RCC 7860 (cell line): Measurements from ENCODE around the gene ACLY.
A peak's percentile ranks its signal among the peaks of the same experiment; 100 is the strongest.

Experiments
- DNase-seq: peaks from one replicate; pipeline ENCODE4 v3.0.0-alpha.2; 2015; ENCODE audit warnings: low spot score
- FAIRE-seq: peaks from 2 replicates; lab custom pipeline; 2012; peaks lifted over from hg19 to GRCh38; lab: Jason Lieb, UNC

The ACLY gene

GRCh38 chr17:41913798-41914197 is 5.0 kb downstream of the ACLY start:
- DNase-seq = no peak
- FAIRE-seq = no peak

GRCh38 chr17:41912925-41913324 is 5.8 kb downstream of the ACLY start:
- DNase-seq (no peak), FAIRE-seq (no peak)

- FAIRE-seq = peak; percentile 98
- DNase-seq = peak; percentile 99
Observed at GRCh38 chr17:41910701-41911391, 7.9 kb downstream of the ACLY start.

GRCh38 chr17:41909088-41909487 is 9.7 kb downstream of the ACLY start:
- FAIRE-seq (no peak), DNase-seq (peak; percentile 13)

GRCh38 chr17:41907633-41908539 is 10.9 kb downstream of the ACLY start:
- DNase-seq = peak; percentile 99
- peak; percentile 99 for FAIRE-seq

GRCh38 chr17:41907185-41907556 is 11.6 kb downstream of the ACLY start:
- FAIRE-seq = peak; percentile 86

DNA sequence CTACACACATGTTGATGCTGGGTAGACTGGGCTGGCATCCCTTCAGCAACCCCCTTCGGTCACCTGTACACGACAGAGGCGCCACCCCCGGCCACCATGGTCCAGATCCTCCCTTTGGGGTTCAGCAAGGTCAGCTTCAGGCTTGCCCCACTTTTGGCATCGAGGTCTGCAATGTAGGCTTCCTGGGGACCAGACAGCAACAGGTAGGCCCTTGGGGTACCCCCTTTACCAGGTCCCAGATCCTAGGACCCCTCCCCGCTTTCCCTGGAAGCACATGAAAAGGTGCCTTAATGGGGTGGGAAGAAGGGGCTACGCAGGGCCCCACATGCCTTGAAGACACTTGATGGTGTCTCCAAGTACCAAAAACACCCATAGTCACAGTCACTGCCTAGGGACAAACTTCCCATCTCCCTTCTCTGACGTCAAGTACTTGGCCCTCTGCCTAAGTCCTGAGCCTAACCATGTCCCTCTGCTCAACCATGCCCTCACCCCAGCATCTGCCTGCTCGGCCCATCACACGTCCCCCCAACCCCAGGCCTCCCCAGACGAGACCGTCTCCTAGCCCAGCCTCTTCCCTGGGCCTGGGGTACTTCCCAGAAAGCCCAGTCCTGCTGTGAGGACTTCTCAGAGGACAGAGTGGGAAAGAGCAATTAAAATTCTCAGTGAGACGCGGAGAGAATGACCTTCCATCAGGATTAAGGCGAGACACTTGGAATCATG is 12.1 kb downstream of the ACLY start:
- peak; percentile 31 for FAIRE-seq
- DNase-seq = peak; percentile 66

More at GRCh38 chr17:41907185-41907556, 11.6 kb downstream of the ACLY start:
- DNase-seq = peak; percentile 71

- DNase-seq (no peak), FAIRE-seq (no peak)
Observed at GRCh38 chr17:41905172-41905571, 13.6 kb downstream of the ACLY start.

GRCh38 chr17:41904242-41904841 is 14.4 kb downstream of the ACLY start:
- no peak for FAIRE-seq
- DNase-seq = no peak

DNA sequence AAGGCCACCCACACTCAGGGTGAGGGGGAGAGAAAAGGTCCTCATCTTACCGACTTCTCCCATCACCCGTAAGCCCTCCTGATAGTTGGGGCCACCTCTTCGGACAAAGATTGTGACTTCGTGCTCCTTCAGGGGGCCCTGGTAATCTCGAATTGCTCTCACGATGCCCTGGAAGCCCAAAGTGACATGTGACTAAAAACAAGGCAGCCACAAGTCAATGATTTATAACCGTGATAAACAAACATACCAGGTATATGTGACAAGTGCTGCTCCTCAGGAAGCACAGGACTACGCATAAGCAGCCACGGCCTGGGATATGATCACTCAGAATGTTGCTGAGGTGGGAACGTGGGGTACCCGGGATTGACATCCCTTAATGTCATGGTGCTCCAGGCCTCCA is 17.1 kb downstream of the ACLY start:
- FAIRE-seq = no peak

DNA sequence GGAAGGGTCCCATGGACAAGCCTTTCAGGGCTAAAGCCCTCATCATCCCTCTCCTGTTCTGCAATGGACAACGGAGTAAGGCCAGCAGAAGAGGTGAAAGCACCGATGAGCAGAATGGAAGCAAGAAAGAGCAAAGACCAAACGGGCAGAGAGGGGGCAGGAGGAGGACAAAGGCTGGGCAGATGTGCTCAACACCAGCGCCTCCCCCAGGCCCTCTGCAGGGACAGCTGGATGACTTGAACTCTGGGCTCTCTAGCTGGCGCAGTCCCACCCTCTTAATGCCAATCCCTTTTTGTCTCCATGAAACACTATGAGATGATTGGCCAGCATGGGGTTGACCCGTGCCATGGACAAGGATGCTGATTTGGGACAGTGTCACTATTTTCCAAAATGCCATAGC is 22.0 kb downstream of the ACLY start:
- DNase-seq = no peak
- FAIRE-seq = no peak

More for the DNA sequence above, 17.1 kb downstream of the ACLY start:
- no peak for DNase-seq

- FAIRE-seq (no peak), DNase-seq (no peak)
Observed at GRCh38 chr17:41895617-41896016, 23.1 kb downstream of the ACLY start.

GRCh38 chr17:41894791-41895331 is 23.9 kb downstream of the ACLY start:
- FAIRE-seq (peak; percentile 89), DNase-seq (peak; percentile 90)

GRCh38 chr17:41893384-41893783 is 25.4 kb downstream of the ACLY start:
- no peak for DNase-seq
- no peak for FAIRE-seq

DNA sequence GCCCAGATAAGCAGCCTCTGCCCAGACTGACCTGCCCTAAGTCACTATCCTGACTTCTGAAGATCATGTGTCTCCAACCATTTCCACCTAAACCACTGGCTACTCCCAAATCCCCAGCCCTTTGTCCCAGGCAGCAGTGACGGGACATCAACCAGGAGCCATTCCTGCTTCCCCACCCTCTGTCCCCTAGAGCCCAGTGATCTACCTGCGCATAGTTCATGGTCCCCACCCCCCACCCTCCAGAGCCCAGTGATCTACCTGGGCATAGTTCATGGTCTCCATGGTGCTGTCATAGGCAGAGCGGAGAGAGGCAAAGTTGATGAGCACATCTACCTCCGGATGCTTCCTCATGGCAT is 26.8 kb downstream of the ACLY start:
- DNase-seq (no peak), FAIRE-seq (no peak)

DNA sequence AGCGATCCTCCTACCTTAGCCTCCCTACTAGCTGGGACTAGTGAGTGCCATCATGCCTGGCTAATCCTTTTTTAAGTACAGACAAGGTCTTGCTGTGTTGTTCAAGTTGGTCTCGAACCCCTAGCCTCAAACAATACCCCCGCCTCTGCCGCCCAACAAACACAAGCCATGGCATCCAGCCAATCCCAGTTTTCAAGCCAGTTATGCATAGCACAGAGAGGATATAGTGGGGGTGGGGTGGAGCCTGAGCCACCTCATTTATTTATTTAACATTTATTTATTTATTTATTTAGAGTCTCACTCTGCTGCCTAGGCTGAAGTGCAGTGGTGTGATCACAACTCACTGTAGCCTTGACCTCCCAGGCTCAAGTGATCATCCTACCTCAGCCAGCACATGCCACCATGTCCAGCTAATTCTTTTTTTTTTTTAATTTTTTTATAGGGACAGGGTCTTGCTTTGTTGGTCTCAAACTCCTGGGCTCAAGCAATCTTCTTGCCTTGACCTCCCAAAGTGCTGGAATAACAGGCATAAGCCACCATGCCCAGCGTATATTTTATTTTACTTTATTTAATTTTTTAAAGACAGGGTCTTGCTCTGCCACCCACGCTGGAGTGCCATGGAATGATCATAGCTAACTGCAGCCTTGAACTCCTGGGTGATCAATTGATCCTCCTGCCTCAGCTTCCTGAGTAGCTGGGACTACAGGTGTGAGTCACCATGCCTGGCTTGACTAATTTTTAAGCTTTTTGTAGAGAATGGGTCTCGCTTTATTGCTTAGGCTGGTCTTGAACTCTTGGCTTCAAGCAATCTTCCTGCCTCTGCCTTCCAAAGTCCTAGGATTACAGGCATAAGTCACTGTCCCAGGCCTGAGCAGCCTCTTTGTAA is 27.4 kb downstream of the ACLY start:
- FAIRE-seq (no peak), DNase-seq (no peak)

DNA sequence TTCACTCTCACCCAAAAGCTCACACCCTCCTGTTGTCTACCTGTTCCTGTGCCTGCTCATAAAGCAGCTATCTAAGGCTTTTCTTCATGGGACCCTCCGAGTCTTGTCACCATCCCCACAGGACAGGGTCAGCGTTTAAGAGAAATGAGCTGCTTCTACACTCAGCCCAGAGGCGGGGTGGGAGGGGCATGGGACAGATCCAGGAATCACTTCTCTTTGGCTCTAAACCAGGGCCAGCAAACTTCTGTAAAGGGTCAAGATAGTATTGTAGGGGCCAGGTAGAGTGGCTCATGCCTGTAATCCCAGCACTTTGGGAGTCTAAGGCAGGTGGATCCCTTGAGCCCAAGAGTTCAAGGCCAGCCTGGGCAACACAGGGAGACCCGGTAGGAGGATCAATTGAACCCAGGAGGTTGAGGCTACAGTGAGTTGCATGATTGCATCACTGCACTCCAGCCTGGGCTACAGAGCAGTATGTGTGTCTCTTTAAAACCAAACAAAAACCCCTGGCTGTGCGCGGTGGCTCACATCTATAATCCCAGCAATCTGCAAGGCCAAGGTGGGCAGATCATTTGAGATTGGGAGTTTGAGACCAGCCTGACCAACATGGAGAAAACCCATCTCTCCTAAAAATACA is 30.3 kb downstream of the ACLY start:
- FAIRE-seq (no peak), DNase-seq (no peak)

- DNase-seq (no peak), FAIRE-seq (no peak)
Observed at GRCh38 chr17:41885733-41886132, 33.0 kb downstream of the ACLY start.

- DNase-seq (no peak), FAIRE-seq (no peak)
Observed at GRCh38 chr17:41882756-41883155, 36.0 kb downstream of the ACLY start.
